ENCODE results near the gene TMEM14C.
"Not testable (repeated sequence)": the region's sequence is repeated elsewhere in the genome, so short reads cannot be mapped to it uniquely, and the experiment has no call there.

The TMEM14C gene

GRCh38 chr6:10743515-10743914 is 20.6 kb downstream of the TMEM14C start:
- no peak for DNase-seq (ENCODE audit: low read depth)
- in situ Hi-C loops (cut with HindIII; ENCODE audit: low sequenced_read_pairs) = no loop called here
- TF ChIP-seq, protein P1, sequence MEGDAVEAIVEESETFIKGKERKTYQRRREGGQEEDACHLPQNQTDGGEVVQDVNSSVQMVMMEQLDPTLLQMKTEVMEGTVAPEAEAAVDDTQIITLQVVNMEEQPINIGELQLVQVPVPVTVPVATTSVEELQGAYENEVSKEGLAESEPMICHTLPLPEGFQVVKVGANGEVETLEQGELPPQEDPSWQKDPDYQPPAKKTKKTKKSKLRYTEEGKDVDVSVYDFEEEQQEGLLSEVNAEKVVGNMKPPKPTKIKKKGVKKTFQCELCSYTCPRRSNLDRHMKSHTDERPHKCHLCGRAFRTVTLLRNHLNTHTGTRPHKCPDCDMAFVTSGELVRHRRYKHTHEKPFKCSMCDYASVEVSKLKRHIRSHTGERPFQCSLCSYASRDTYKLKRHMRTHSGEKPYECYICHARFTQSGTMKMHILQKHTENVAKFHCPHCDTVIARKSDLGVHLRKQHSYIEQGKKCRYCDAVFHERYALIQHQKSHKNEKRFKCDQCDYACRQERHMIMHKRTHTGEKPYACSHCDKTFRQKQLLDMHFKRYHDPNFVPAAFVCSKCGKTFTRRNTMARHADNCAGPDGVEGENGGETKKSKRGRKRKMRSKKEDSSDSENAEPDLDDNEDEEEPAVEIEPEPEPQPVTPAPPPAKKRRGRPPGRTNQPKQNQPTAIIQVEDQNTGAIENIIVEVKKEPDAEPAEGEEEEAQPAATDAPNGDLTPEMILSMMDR (IDR thresholded peaks at IDR 0.05; ENCODE audit: low read depth, low read length, missing control alignments) = no peak
- H3K4me3 ChIP-seq (ENCODE audit: low read depth, low read length) = no peak overlapping the region

GRCh38 chr6:10745116-10745515 is 22.2 kb downstream of the TMEM14C start:
- in situ Hi-C loops (cut with HindIII; ENCODE audit: low sequenced_read_pairs) = no loop called here
- TF ChIP-seq, protein P1 (IDR thresholded peaks at IDR 0.05; ENCODE audit: low read depth, low read length, missing control alignments) = no peak
- H3K4me3 ChIP-seq (ENCODE audit: low read depth, low read length) = no peak overlapping the region
- DNase-seq (ENCODE audit: low read depth) = no peak

DNA sequence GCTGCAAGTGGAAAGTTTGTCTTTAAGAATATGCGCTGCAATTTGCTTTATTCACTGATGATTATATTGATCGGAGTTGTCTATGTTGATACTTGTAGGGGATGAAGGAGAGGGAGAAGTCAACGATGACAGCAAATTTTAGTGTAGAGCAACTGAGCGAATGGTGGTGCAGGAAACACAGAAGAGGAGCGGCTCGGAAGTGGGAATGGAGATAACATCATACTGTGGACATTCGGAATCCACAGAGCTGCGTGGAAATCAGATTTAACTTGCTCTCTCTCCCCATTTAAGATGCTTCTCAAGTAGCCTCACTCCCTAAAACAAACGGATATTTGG is 24.0 kb downstream of the TMEM14C start:
- in situ Hi-C loops (cut with HindIII; ENCODE audit: low sequenced_read_pairs) = no loop called here
- no peak for DNase-seq (ENCODE audit: low read depth)
- H3K4me3 ChIP-seq (ENCODE audit: low read depth, low read length) = peak overlapping the region; percentile 64
- TF ChIP-seq, protein P1 (IDR thresholded peaks at IDR 0.05; ENCODE audit: low read depth, low read length, missing control alignments) = no peak

DNA sequence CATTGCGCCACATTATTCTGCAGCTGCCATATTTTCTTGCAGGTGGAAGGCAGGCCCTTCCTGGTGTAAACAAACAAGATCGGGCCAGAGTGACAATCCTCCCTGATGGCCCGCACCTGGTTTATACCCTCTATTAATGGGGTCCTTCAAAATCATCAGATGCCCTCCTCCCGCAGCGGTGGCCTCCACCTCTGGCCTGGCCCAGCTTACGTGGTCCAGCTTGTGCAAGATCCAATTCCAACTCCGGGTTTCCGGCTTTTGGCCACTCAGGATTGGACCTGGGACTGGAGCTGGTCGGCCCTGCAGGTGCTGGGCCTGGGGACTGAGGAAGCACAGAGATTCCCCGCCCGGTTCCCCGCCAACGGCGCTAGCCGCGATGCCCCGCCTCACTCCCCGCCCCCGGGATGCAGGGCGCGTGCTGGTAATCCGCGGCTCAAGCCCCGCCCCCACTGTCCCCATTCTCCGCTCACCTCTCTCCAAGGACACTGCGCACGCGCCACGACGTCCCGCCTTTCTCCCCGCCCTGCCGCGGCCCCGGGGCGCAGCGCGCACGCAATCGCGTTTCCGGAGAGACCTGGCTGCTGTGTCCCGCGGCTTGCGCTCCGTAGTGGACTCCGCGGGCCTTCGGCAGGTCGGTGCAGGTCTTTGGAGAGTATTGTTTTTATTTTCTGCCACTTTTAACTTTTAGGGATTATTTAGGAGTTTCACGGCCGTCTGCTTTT is 24.5 kb downstream of the TMEM14C start, which contains the start of gene TMEM14B:
TMEM14B (plus strand) TSS at position 555 of the 722 bp plus-strand sequence. CDS start 1,441 bp downstream, outside the sequence.
- TF ChIP-seq, protein P1 (IDR thresholded peaks at IDR 0.05; ENCODE audit: low read depth, low read length, missing control alignments) = no peak
- peak within 1 kb of the TSS; percentile 64 for H3K4me3 ChIP-seq (ENCODE audit: low read depth, low read length)
- DNase-seq (ENCODE audit: low read depth) = peak; percentile 89
- in situ Hi-C loops (cut with HindIII; ENCODE audit: low sequenced_read_pairs) = no loop called here

DNA sequence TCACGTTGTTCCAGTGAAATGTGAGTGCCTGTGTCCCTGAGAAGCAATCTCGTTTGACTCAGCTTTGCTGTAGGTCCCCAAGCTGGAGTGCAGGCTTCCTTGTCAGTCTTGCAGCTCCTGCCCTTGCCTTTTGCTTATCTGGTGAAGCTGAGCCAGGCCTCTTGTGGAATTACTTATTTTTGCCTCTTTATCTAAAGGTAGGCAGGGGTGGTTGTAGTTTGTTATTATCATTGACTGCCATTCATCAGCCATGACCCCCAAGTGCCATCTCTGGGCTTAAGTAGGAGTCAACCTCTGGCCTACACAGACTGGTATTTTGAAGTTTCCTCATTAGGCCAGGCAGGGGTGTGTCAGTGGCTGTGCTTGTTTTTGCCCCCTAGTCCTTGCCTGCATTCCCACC is 26.9 kb downstream of the TMEM14C start:
- in situ Hi-C loops (cut with HindIII; ENCODE audit: low sequenced_read_pairs) = no loop called here
- no peak for DNase-seq (ENCODE audit: low read depth)
- TF ChIP-seq, protein P1 (IDR thresholded peaks at IDR 0.05; ENCODE audit: low read depth, low read length, missing control alignments) = no peak

DNA sequence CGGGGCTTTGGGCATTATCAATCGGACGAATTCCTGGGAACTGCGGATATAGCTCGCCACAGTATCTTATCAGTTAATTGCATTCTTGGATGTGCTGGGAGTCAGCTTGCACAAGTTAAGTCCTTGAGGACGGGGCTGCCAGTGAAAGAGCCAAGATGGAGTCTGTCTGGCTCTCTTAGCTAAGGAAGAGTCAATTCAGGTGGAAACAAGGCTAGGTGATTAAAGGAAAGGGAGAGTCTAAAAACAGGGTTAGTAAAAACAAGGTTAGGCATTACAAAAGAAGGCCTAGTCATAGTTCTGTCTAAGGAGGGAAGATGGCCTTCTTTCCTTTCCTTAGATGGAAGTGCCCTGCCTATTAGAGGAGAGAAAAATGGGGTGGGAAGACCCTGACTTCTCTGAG is 27.7 kb downstream of the TMEM14C start:
- in situ Hi-C loops (cut with HindIII; ENCODE audit: low sequenced_read_pairs); DNase-seq (ENCODE audit: low read depth); H3K4me3 ChIP-seq (ENCODE audit: low read depth, low read length): not testable (repeated sequence)

More for the DNA sequence above, 26.9 kb downstream of the TMEM14C start:
- H3K4me3 ChIP-seq (ENCODE audit: low read depth, low read length) = no peak overlapping the region

DNA sequence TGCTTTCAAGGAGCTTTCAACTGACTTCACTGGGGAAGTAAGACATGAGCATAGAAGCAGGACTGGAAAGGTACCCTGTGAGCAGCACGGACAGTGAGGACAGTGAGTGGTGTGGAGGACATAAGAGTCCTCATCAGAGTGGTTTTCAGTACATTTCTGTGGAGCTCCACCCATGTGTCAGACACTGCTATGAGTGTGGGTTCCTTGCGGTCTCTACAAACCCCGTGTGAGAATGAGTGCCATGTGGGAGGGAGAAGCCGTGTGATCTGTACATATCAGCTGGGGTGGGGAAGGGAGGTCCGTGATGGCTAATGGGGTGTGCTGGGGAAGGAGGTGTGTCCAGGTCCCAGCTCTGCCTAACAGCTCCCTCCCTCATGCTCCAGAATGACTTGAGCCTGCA is 28.9 kb downstream of the TMEM14C start:
- DNase-seq (ENCODE audit: low read depth); in situ Hi-C loops (cut with HindIII; ENCODE audit: low sequenced_read_pairs): not testable (repeated sequence)

More for the DNA sequence above, 28.9 kb downstream of the TMEM14C start:
- not testable (repeated sequence) for H3K4me3 ChIP-seq (ENCODE audit: low read depth, low read length)
